ENCODE results near the gene PIP4K2C.

GRCh38 chr12:57605811-57606311 lies 14.9 kb downstream of the PIP4K2C start:
- TF ChIP-seq GATA2 (IDR thresholded peaks at IDR 0.05; ENCODE audit: low read depth, low read length) (no peak), GATA3 (IDR thresholded peaks at IDR 0.05; ENCODE audit: low read depth, low read length) (no peak)

Data from SH-SY5Y (cell line).